RCC 7860 (cell line): ENCODE measurements around the gene COL27A1.
"Not testable (repeated sequence)": the region's sequence is repeated elsewhere in the genome, so short reads cannot be mapped to it uniquely, and the experiment has no call there.

ENCODE experiments used
- DNase-seq: peaks from one replicate; pipeline ENCODE4 v3.0.0-alpha.2; 2015; ENCODE audit warnings: low spot score
- FAIRE-seq: peaks from 2 replicates; lab custom pipeline; 2012; peaks lifted over from hg19 to GRCh38; lab: Jason Lieb, UNC

Gene COL27A1

DNA sequence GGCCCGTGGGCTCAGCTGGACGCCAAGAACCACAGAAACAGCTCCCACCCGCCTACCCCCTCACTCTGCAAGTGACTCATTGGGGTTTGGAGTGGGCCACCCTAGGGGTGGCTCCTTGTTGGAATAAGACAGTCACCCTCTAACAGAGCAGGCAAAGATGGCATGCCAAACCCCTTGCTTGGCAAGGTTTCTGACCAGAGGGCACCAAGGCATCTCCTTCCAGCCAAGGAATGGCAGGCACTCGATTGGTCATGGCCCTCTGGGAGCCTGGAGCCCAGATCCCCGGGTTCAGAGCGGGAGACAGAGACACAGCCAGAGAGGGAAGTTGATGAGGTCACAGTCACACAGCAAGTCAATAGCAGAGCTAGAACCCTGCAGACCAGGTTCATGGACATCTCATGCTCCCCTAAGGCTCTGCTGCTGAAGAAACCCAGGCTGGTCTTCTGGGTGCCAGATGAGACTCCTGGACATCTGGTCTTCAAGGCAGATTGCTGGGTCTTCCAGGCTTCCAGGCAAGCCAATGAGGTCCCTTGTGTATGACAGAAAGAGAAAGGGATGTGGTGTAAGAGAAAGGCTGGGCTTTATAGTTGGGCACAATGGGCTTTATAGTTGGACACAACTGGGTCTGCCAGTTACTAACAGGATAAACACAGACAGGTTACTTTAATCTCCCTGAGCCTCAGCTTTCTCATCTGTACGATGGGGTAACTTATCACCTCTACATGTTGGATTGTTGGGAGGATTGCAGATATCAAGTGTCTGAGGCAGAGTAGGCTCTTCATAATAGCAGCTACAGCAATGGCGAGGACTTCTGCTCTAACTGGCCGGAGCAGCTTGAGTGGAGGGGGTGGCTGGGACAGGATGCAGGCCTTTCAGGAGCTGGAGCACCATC, 33.0 kb upstream of the COL27A1 start:
- no peak for DNase-seq
- FAIRE-seq = no peak

DNA sequence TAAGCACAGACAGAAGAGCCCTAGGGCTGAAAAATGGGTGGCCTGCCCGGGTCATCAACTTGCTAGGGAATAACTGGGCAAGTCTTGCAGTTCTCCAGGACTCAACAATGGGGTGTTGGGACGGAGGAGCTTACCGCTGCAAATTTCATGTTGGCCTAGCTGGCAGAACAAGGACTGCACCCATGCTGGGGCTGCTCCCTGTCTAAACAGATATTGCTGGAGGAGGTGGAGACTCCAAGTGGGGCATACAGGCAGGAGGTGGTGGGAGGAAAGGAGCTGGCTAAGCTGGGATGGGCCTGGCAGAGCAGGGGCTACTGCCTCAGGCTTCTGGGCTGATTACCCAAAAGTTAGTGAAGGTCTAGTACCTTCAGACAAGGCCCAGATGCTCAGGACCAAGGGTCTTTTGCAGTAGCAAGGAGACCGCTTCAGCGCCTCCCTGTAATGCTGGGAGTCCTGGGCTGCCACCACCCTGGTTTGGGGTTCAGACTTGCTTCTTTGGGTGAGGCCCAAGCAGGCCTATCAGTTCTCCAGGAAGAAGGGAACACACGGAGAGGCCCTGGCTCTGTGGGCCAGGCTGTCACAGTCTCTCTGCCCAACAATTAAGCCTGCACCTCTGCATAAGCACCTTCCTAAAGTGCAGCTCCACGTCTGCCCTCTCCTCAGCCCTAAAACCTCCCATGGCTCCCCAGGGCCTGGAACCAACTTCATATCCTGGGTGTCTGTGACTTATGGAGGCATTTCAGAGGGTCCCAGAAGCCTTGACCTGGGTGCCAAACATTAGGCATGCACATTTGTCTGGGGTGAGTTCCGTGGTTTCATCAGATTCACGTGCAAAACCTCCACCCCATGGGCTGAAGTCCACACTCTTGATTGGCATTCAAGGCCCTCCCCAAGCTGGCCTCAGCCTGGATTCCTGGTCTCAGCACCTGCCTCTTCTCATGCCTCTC, 32.0 kb upstream of the COL27A1 start:
- FAIRE-seq (no peak), DNase-seq (no peak)

DNA sequence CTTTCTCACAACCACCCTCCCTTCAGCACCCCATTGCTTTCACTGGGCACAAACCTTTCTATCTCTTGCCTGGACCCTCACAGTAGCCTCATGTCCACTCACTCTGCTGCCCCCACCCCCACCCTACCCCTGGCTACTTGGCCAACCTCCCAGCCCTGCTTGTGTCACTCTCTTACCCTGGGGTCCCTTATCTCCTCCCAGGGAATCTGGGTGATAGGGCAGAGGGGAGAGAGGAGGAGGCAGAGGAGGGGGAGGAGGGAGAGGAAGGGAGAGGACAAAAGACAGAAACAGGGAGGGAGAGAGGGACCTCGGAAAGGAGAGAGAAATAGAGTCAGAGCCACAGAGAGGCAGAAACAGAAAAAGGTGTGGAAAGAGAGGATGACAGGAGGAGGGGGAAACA, 31.2 kb upstream of the COL27A1 start:
- DNase-seq = no peak
- FAIRE-seq = no peak

DNA sequence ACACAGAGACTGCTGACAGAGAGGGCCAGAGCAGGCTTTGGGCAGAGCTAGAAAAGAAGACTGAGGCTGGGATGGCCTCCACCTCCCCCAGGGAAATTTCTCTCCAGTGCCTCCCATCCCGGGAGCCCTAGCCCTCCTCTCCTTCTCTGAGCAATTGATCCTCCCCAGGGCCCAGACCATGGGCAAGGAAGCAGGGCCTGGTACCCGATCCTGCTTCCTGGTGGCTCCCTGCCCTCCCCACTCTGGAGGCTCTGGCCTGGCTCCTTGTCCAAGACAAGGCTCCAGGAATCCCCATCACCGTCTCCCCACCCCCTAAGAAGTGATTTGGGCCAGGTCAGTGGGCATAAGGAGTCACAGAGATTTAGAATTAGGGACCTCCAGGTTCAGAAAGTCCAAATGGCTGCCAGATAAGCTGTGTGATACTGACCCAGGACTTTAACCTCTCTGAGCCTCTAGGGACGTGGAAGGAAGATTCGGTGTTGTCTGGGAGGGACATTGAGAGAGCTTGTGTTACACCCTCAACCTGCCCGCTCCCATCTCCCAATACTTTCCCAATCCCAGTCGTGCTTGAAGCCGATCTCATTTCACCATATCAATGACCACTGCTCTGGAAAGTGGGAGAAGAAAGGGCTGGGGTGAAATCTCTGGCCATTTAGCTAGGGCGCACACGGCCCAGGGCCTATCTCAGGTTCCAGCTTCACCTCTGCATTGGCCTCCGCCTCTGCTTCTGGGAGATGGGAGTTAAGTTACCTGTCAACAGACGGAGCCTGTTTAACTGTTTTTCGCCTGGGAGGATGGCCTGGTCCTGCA, 30.5 kb upstream of the COL27A1 start:
- no peak for FAIRE-seq
- DNase-seq = no peak

DNA sequence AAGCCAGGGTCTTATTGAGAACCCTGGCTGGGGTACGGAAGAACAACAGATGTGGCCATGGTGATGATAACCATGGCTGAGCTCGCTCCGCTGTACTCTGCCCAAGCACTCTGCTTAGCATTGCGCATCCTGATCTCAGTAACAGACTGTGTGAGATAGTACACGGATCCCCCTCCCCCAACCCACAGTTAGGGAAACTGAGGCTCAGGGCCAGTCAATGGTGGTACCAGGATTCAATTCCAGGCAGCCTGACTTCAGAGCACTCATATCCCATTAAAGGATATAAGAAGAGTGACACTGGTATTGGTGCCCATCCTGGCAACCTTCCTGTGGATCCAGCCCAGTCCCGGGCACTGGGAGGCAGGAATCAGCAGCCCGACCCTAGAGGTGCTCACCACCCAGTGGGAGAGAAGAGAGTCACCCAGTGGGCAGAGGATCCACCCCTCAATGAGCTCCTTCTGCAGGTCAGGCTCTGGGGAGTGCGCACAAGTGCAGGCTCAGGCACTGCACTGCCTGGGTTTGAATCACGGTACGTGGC, 29.8 kb upstream of the COL27A1 start:
- no peak for FAIRE-seq
- no peak for DNase-seq

DNA sequence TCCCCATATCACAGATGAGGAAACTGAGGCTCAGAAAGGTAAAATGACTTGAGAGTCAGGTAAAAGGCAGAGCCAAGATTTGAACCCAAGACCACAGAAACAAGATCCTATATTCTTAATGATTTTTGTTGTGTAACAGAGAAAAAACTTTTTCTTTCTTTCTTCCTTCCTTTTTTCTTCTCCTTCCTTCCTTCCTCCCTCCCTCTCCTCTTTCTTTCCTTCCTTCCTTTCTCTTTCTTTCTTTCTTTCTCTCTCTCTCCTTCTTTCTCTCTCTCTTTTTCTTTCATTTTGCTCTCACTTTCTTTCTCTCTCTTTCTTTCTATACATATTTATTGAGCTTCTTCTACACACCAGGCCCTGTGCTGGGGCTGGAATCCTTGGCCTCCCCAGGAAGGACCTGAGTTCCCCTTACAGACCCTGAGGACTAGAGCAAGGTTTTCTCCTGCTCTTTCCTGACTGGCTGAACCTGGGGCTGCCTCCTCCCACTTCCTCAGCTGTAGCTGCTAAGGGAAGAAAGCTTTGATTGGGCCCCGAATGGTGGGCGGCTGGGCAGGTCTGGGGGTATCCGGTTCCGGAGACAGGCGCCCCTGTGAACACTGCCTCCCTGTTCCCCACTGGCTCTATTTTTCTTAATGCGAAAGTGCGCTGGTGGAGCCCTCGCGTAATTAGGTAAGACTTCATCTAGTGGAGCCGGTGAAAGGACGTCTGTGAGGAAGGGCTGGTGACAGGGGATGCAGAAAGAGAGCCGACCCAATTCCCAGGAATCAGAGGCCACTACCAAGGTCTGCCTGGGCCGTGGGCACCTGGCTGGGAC, 28.9 kb upstream of the COL27A1 start:
- FAIRE-seq (no peak), DNase-seq (no peak)

DNA sequence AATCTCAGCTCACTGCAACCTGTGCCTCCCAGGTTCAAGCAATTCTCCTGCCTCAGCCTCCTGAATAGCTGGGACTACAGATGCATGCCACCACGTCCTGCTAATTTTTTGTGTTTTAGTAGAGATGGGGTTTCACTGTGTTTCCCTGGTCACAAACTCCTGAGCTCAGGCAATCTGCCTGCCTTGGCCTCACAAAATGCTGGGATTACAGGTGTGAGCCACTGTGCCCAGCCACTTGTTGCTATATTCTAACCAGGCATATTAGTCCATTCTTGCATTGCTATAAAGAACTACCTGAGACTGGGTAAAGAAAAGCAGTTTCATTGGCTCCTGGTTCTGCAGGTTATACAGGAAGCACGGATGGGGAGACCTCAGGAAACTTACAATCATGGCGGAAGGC, 26.6 kb upstream of the COL27A1 start:
- FAIRE-seq, DNase-seq: not testable (repeated sequence)

DNA sequence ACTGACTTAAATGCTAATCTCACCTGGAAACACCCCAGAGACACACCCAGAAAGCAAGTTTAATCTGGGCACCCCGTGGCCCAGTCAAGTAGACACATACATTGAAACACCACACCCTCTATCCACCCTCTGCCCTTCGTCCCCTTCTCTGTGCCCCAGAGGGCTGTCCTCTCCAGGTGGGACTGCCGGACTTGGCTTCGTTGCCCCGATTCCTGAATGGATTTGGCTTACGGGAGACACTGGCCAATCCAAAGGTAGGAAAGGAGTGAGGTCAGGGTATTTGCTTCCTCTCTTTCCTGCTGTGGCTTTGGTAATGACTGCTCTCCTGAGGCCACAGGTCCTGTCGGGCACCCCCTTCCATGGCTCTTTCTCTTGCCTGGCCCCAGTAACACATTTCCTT, 25.2 kb upstream of the COL27A1 start:
- no peak for DNase-seq
- FAIRE-seq = no peak

DNA sequence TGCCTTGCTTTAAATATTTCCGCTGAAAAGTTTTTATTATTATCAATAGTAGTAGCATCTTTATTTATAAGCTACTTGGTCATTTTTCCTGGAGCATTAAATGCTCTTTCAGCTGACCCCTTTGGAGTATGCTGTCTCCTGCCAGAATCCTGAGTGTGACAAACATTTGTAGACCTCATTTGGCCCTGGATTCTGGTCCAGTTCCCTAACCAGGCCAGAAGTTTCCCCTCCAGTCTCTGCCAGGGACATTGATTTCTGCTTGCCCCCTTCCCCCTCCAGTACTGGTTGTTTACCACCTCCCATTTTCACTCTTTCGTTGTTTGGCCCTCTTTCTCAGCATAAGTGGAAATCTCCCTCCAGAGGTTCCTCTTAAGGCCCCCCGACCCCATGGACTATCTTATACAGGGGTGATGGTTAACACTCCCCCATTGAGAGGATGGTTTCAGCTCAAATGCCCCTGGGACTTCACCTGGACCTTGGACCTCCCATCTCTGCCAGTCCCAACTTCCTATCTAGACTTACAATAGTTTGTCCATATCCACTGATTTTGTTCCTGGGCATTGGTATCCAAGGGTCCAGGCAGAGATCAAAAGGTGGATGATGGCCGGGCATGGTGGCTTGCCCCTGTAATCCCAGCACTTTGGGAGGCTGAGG, 24.6 kb upstream of the COL27A1 start:
- DNase-seq (no peak), FAIRE-seq (no peak)

DNA sequence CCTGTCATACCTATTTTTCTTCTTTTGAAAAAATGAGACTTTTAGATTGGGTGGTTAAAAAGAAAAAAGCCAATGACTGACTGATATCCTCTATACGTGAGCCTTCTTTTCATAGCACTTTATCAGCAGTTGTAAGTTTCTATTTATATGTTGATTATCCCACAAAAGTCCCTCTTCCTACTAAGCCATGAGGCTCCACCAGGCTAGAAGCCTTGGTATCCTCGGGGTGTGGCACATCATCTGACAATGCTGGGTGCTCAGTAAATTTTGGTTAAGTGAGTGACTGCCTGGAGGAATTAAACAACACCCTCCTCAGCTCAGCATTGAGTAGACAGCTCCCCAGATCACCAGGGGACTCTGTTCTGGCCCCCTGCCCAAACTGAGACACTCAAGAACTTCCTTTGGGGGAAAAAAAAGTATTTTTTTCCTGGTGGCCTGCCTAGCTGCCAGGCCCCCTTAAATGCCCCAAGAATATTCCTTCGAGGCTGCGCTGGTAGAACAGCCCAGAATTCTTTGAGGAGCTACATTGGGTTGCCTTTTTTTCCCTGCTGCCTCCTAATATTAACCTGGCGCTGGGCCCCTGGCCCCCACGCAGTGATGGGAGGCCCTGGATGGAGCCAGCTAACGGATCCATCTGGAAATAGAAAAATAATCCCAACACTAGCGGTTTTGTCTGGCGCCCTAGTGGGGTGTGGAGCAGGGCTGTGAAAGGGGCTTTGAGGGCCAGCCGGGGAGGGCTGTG, 23.4 kb upstream of the COL27A1 start:
- DNase-seq (no peak), FAIRE-seq (no peak)

DNA sequence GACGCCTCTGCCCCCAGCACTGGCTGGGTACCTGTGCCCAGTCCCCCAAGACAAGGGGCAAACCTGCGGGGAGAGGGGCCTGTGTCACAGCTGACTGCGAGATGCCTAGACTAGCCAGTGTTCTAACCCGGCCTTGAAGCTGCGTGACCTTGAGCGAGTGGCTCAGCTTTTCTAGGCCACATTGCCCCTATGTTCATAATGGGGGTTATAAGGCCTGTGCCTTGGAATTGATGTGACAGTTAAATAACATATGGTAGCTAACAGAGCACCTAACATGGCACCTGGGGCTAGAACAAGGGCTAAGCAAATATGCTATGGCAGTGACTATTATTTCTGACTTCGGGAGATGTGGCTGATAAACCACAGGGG, 22.8 kb upstream of the COL27A1 start:
- DNase-seq = no peak
- no peak for FAIRE-seq

DNA sequence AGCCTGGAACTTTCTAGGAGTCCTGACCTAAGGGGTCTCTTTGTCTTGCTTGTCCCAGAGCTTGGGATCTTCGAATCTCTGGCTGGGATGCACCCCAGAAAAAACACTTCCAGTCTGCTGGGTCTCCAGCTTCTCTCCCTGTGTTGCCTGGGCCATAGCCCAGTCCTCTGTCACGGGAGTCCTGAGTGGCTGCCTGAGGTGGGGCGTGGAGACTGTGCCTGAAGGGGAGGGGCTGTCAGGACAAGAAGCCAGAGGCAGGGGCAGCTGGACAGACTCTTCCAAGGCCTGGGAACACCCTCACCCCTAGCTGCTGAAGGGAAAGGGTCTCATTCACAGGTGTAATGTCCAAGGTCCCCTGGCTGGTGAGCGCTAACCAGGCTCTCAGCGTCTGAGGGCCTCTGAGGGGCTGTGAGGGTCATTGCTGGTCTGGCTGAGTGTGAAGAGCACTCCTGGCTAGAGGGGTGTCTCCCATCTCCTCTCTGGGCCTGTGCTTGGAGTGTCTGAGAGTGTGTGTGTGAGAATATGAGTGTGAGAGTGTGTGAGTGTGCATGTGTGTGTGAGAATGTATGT, 20.4 kb upstream of the COL27A1 start:
- DNase-seq (no peak), FAIRE-seq (no peak)

DNA sequence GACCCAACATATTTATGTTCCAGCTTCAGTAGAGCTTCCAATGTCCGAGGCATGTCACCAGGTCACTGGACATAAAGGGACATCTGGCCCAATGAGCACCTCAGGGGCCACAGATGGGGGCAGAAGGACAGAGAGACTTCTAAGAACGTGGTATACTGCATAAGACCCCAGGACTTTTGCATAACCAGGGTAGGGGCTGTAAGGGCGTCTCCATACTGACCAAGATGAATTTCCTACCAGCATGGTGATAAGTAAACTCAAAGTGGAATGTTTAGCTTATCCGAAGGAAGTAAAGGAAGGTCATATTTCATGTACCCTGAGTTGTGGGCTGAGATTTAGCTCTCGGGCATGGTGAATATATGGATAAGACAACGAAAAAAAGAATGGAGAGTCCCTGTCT, 17.5 kb upstream of the COL27A1 start:
- FAIRE-seq (no peak), DNase-seq (no peak)

DNA sequence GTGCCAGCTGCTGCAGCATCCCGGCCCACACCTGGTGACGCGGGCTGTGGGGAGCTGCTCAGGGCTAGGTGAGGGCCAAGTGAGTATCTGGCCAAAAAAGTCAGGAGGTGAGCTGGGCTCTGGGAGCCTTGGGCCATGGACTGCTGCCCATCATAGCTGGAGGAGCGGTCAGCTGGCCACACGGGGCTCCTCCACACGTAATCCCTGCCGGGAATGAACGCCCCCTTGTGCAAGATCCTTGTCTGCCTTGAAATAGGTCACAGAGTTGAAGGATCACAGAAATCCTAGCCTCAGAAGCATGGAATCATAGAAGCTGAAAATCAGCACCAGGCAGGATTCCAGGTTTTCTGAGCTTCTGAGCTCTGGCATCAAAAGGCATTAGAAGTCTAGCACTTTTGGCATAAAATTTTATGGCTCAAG, 16.8 kb upstream of the COL27A1 start:
- no peak for DNase-seq
- no peak for FAIRE-seq

DNA sequence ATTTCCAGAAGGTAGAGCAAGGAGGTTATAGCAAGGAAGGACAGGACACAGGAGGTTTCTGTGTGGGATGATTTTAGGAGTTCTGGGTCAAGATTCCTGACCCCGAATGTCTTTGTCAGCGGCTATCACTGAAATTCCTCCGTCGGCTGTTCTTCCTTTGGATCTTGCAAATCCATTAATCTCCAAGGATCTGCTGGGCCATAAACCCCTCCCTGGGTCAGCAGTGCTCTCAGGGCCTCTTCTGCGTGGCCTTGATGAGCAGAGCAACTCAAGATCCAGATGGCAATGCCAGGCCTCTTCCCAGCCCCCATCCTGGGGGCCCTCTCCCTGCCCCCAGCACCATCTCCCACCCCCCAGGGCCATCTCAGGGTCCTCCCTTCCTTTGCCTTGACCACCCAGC, 16.3 kb upstream of the COL27A1 start:
- DNase-seq (no peak), FAIRE-seq (no peak)

DNA sequence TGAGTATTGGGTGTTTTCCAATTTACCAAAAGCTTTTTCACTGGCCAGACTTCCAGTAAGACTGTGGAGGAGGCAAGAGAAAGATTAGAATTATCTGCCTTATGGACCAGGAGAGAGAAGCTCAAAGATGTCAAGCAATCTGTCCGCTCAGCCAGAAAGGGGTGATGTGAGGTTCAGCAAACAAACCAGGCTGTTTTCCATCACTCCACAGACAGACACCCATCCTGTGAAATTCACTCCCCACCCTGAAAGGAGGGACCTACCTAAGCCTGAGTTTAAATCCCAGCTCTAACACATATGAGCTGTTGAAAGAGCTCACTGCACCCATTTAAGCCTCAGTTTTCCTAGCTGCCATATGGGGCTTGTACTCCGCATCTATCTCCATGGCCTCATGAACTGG, 14.9 kb upstream of the COL27A1 start:
- no peak for FAIRE-seq
- DNase-seq = no peak

DNA sequence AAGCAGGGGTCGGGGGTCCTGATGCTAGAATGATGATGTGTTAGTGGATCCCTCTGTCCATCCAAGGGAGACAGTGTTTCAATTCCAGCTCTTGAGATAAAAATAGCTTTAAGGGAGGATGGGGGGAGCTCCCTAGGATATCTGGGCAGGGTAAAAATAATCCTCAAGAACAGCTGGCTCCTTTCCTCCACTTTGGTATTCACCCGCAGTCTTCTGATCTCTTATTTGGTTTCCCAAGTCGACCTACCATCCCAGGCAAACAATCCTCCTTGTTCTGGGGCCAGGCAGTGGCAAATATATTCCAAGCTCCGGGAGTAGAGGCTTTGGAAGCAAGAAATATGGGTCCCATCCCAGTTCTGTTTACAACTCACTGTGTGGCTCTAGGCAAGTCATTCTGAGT, 14.5 kb upstream of the COL27A1 start:
- DNase-seq = no peak
- no peak for FAIRE-seq
